Superior temporal gyrus (tissue), 1 donor: ENCODE data around the gene ADAM15.

Experiments used
- DNase-seq: peaks from one replicate; pipeline ENCODE4 v3.0.0-alpha.2; 2016; ENCODE audit errors: extremely low spot score

Gene ADAM15

GRCh38 chr1:155086856-155087535, 35.9 kb downstream of the ADAM15 start:
- no peak for DNase-seq

- peak; percentile 88 for DNase-seq
These were observed 40.2 kb downstream of the ADAM15 start for GRCh38 chr1:155091071-155092051.

- DNase-seq = no peak
These were observed 41.0 kb downstream of the ADAM15 start for GRCh38 chr1:155092131-155092530.

- no peak for DNase-seq
These were observed 41.5 kb downstream of the ADAM15 start for GRCh38 chr1:155092641-155093040.

- peak; percentile 80 for DNase-seq
These were observed 43.0 kb downstream of the ADAM15 start for GRCh38 chr1:155093911-155094621.

GRCh38 chr1:155094622-155094948, 43.5 kb downstream of the ADAM15 start:
- DNase-seq = no peak

- DNase-seq = no peak
These were observed 48.2 kb downstream of the ADAM15 start for GRCh38 chr1:155099331-155099730.

- DNase-seq = no peak
These were observed 52.2 kb downstream of the ADAM15 start for GRCh38 chr1:155103325-155103724.

- no peak for DNase-seq
These were observed 53.8 kb downstream of the ADAM15 start for GRCh38 chr1:155104605-155105534.

- DNase-seq = no peak
These were observed 54.5 kb downstream of the ADAM15 start for GRCh38 chr1:155105604-155106011.

- DNase-seq = no peak
These were observed 55.7 kb downstream of the ADAM15 start for GRCh38 chr1:155106862-155107261.

- no peak for DNase-seq
These were observed 56.5 kb downstream of the ADAM15 start for GRCh38 chr1:155107309-155108264.

GRCh38 chr1:155108296-155108695, 57.2 kb downstream of the ADAM15 start:
- no peak for DNase-seq

GRCh38 chr1:155110381-155110780, 59.3 kb downstream of the ADAM15 start:
- no peak for DNase-seq

GRCh38 chr1:155110826-155111225, 59.7 kb downstream of the ADAM15 start:
- DNase-seq = no peak
